ENCODE results near the gene POLE.

DNA sequence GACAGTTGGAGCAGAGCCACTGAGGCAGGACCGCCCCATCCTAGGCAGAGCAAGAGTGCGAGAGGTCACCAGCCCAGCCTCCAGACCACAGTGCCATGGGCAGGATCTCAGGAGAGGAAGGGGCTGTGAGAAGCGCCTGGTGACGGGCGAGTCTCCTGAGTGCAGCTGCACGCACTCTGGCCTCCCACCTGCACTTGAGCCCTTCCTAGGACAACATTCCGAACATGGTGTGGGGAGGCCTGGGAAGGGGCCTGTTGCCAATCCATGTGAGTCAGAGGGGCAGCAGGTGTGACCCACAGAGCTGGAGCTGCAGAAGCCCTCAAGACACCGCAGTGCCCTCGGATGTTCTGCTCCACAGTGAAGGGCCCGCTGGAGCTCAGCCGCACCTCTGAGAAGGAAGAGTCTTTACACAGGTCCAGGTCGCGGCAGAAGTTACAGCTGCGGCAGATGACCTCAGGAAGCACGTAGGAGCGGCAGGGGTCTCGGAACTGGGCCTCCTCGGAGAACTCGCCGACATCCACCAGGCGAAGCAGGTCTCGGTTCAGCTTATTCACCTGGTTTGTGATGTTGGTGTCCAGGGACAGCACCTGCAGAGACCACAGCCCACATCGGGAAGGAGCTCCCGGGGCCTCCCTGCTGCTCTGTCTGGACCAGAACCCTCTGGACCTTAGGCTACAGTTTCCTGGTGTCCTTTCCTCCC lies 61.3 kb downstream of the POLE start:
- TF ChIP-seq, protein P1, sequence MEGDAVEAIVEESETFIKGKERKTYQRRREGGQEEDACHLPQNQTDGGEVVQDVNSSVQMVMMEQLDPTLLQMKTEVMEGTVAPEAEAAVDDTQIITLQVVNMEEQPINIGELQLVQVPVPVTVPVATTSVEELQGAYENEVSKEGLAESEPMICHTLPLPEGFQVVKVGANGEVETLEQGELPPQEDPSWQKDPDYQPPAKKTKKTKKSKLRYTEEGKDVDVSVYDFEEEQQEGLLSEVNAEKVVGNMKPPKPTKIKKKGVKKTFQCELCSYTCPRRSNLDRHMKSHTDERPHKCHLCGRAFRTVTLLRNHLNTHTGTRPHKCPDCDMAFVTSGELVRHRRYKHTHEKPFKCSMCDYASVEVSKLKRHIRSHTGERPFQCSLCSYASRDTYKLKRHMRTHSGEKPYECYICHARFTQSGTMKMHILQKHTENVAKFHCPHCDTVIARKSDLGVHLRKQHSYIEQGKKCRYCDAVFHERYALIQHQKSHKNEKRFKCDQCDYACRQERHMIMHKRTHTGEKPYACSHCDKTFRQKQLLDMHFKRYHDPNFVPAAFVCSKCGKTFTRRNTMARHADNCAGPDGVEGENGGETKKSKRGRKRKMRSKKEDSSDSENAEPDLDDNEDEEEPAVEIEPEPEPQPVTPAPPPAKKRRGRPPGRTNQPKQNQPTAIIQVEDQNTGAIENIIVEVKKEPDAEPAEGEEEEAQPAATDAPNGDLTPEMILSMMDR (IDR thresholded peaks at IDR 0.05), result no peak
- no peak for TF ChIP-seq POLR2AphosphoS5 (IDR thresholded peaks at IDR 0.05)

Data from breast epithelium (tissue), 3 donors.